C4-2B (cell line): Measurements from ENCODE around the gene AHSP.

Experiments
- CTCF ChIP-seq: fragments of 450-650 bp; conservative IDR thresholded peaks from 2 replicates; pipeline ENCODE4 v1.5.1; 2017; ENCODE audit warnings: mild to moderate bottlenecking
- ZFX ChIP-seq: fragments of 450-650 bp; IDR thresholded peaks from 2 replicates; pipeline ENCODE4 v1.6.1; 2017

GRCh38 chr16:31488468-31489297, 39.0 kb upstream of the AHSP start:
- TF ChIP-seq CTCF: no peak
- no peak for TF ChIP-seq ZFX
